ENCODE results near the gene PLBD2. TPM values are rescaled to one million over a fixed set of nuclear protein-coding genes. Genes with fewer than 3 reads are reported as not detected.

The PLBD2 gene
- total RNA-seq, 1 donor from 2014 or later, result 18.0 TPM

DNA sequence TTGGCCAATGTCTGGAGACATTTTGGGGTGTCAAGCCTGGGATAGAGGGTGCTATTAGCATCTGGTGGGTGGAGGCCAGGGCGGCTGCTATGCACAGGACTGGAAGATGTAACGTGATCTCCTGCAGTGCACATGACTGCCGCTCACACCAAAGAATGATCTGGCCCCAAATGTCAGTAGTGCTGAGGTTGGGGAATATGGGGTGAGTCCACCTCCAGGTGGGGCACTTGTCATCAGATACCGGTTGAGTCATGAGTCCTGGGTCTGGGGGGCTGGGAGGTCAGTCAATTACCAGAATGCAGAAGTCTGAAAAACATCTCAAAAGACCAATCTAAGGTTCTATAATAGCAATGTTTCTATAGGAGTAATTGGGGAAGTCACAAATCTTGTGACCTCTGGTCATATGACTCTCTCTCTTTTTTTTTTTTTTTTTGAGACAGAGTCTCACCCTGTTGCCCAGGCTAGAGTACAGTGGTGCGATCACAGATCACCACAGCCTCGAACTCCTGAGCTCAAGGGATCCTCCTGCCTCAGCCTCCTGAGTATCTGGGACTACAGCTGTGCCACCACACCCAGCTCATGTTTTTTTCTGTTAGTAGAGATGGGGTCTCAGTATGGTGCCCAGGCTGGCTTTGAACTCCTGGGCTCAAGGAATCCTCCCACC lies 57.8 kb downstream of the PLBD2 start:
- DNase-seq (ENCODE audit: low read depth, low spot score), result no peak

- DNase-seq (ENCODE audit: low read depth, low spot score), result no peak
Measured at GRCh38 chr12:113418213-113418879, 60.0 kb downstream of the PLBD2 start.

GRCh38 chr12:113420996-113421595 lies 62.7 kb downstream of the PLBD2 start:
- DNase-seq (ENCODE audit: low read depth, low spot score), result no peak

DNA sequence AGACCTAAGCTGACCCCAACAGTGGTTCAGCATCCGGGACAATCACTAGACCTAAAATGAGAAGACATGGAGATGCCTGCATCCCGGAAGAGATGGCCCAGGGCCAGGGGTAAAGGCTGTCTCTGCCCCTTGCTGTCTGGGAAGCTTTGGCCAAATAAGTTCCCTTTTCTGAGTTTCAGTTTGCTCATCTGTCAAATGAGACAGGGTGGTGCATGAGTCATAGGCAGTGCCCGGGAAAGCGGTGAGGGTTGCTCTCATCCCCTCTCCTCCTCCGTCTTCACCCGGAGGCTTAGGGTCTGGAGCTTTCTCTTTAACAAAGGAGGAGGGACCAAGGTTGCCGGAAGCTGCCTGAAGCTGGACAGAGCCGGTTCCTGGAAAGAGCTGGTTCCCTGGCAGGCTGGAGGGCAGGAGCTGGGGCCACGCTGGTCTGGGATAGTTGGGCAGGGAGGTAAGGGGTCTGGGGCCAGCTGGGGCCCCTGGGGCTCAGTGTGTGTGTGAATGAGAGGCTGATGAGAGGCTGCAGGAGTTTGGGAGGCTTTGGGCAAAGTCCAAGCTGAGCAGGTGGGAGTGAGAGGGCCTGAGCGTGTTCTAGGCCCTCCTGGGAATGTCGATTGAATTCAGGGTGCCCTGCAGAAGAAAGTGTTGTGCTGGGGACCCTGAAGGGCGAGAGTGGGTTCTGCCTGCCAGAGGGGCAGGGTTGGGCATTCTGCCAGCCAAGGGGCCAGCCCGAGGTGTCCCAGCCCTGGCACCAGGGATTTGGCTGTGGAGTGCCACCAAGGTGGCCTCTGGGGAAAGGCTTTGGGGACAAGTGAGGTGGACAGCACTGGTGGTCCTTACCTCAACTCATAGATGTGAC lies 63.9 kb downstream of the PLBD2 start, which contains the start of gene SDSL:
SDSL (plus strand) TSS at position 351 of the 856 bp plus-strand sequence. CDS start 5,603 bp downstream, outside the sequence.
- DNase-seq (ENCODE audit: low read depth, low spot score), result no peak

DNA sequence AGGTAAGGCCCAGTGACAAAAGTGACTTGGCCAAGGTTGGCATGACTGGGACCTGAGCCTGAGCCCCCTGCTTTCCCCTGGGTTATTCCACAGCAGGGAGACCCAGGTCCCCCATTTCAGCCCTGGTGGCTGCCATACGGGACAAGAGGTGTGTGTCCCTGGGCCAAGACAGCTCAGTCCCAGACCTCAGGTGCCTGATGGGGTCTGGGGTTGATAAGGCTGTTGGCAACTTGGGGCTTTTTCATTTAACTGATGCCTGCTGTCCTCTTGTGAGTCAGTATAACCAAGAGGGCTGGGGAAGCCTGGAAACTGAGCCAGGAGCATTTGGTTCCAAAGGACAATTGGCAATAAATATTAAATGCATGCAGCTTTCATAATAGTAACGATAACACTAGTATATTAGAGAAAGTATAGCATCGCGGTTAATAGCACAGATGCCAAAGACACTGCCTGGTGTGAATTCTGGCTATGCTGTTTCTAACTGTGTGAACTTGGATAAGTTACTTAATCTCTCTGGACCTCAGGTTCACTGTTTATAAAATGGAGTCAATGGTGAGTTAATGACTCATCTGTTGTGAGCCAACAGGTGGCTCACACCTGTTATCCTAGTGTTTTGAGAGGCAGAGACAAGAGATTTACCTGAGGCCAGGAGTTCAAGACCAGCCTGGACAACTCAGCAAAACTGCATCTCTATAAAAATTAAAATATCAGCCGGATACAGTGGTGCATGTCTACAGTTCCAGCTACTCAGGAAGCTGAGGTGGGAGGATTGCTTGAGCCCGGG lies 64.7 kb downstream of the PLBD2 start:
- no peak for DNase-seq (ENCODE audit: low read depth, low spot score)

DNA sequence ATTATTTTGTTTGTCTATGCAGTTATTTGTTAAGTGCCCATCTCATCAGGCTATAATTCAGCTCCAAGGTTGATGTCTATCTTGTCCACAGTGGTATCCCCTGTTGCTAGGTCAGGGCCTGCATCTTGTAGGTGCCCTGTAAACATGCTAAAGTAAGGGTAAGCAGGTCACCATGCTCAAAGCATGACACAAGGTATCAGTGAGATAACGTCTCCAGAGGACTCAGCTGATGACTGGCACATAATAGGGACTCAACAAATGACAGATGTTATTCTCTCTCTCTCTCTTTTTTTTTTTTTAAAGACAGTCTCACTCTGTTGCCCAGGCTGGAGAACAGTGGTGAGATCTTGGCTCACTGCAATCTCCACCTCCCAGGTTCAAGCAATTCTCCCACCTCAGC lies 66.1 kb downstream of the PLBD2 start:
- DNase-seq (ENCODE audit: low read depth, low spot score), result no peak

- DNase-seq (ENCODE audit: low read depth, low spot score), result no peak
Measured at GRCh38 chr12:113424915-113425823, 66.8 kb downstream of the PLBD2 start.

GRCh38 chr12:113425960-113426453 lies 67.6 kb downstream of the PLBD2 start:
- no peak for DNase-seq (ENCODE audit: low read depth, low spot score)

- no peak for DNase-seq (ENCODE audit: low read depth, low spot score)
Measured at GRCh38 chr12:113427882-113428281, 69.5 kb downstream of the PLBD2 start.

GRCh38 chr12:113428482-113428881 lies 70.1 kb downstream of the PLBD2 start:
- DNase-seq (ENCODE audit: low read depth, low spot score), result no peak

GRCh38 chr12:113432986-113433385 lies 74.6 kb downstream of the PLBD2 start:
- DNase-seq (ENCODE audit: low read depth, low spot score), result no peak

GRCh38 chr12:113435367-113435766 lies 77.0 kb downstream of the PLBD2 start:
- no peak for DNase-seq (ENCODE audit: low read depth, low spot score)

- DNase-seq (ENCODE audit: low read depth, low spot score), result no peak
Measured at GRCh38 chr12:113436586-113436985, 78.2 kb downstream of the PLBD2 start.

DNA sequence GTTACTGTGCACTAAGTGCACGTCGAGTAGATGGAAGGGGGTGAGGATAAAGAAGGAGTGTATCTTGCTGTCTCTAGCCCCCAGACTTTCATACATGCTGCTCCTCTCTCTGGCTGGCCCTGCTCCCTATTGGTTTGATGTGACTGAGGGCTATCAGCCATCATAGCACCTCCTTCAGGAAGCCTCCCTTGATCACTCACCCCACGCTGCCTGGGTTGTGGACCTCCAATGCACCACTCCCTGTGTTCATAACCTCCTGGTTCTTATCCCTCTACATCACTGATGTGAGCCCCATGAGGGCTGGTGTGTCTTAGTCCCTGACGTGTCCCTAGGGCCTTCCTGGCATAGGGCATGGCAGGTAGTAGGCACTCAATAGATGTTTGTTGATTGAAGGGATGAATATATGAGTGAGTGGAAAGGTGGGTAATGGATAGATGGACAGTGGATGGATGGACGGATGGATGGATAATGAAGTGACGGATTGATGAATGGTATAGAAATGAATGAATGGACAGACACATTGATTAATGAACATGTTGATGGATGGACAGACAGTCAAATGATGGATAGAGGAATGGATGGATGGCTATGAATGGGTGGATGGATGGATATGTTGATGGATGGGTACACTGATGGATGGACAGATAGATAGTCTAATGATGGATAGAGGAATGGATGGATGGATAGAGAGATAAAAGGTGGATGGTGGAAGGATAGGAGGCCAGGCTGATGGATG lies 78.8 kb downstream of the PLBD2 start:
- DNase-seq (ENCODE audit: low read depth, low spot score), result no peak

DNA sequence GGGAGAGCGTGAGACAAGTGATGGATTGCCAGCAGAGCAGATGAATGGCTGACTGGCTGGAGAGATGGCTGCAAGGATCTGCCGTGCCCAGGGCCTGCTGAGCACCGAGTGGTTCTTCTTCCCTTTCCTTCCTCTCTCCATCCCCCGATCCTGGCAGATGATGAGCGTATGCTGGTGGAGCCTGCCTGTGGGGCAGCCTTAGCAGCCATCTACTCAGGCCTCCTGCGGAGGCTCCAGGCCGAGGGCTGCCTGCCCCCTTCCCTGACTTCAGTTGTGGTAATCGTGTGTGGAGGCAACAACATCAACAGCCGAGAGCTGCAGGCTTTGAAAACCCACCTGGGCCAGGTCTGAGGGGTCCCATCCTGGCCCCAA lies 79.3 kb downstream of the PLBD2 start:
- no peak for DNase-seq (ENCODE audit: low read depth, low spot score)

DNA sequence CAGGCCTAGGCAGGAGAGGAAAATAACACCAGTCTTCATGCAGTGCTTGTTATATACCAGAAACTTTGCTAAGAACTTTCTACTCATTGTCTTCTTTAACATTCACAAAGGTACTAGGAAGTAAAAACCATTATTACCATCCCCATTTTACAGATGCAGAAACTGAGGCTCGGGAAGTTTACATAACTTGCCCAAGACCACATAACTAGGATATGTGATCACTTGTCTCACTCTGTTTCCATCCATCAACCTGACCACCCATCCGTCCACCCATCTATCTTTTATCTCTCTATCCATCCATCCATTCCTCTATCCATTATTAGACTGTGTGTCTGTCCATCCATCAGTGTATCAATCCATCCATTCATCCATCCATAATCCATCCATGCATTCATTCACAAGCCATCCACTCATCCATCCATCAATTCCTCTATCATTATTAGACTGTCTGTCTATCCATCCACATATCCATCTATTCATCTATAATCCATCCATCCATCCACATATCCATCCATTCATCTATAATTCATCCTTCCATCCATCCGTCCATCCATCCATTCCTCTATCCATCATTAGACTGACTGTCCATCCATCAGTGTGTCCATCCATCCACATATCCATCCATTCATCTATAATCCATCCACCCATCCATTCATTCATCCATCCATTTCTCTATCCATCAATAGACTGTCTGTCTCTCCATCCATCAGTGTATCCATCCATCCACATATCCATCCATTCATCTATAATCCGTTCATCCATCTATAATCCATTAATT lies 80.3 kb downstream of the PLBD2 start:
- no peak for DNase-seq (ENCODE audit: low read depth, low spot score)

DNA sequence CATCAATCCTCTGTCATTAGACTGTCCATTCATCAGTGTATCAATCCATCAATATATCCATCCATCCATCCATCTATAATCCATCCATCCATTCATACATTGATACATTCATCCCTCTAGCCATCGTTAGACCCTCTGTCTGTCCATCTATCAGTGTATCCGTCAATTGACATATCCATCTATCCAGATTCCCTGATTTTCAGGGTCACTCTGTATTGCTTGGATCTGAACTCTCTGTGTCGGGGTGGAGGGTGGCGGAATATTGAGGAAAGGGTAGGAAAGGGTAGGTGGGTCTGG lies 80.9 kb downstream of the PLBD2 start:
- DNase-seq (ENCODE audit: low read depth, low spot score), result no peak

- DNase-seq (ENCODE audit: low read depth, low spot score), result no peak
Measured at GRCh38 chr12:113439606-113440030, 81.2 kb downstream of the PLBD2 start.

All from pulmonary artery endothelial cell (primary cell).